Mesothelial cell of epicardium (in vitro differentiated cells): ENCODE measurements around the gene SLC6A12. TPM values are rescaled to one million over a fixed set of nuclear protein-coding genes. Genes with fewer than 3 reads are reported as not detected.
A peak's percentile ranks its signal among the peaks of the same experiment; 100 is the strongest.

ENCODE experiments used
- DNase-seq, 2 experiments: peaks; one replicate each; pipeline ENCODE4 v3.0.0; 2021; ENCODE audit warnings: low spot score in 2 of 2; ENCODE audit not compliant: unreplicated experiment in 2 of 2
- H3K27ac Mint-ChIP-seq: 2 replicates; pipeline ENCODE4 v1.8.0; 2021; ENCODE audit warnings: mixed read lengths
- H3K27me3 Mint-ChIP-seq: 2 replicates; pipeline ENCODE4 v1.8.0; 2021; ENCODE audit warnings: low read depth, mixed read lengths
- H3K36me3 Mint-ChIP-seq: 2 replicates; pipeline ENCODE4 v1.8.0; 2021; ENCODE audit warnings: mixed read lengths
- H3K4me1 Mint-ChIP-seq: 2 replicates; pipeline ENCODE4 v1.8.0; 2021; ENCODE audit warnings: mixed read lengths
- H3K4me3 Mint-ChIP-seq: 2 replicates; pipeline ENCODE4 v1.8.0; 2021; ENCODE audit warnings: mild to moderate bottlenecking, moderate library complexity, mixed read lengths
- H3K9me3 Mint-ChIP-seq: 2 replicates; pipeline ENCODE4 v1.8.0; 2021; ENCODE audit warnings: mixed read lengths
- CTCF ChIP-seq: fragments of 200-600 bp; sonication (generic); IDR thresholded peaks from one replicate; pipeline ENCODE4 v1.5.0; 2021; ENCODE audit warnings: antibody characterized with exemption; ENCODE audit not compliant: unreplicated experiment
- total RNA-seq: library from RNA; stranded (reverse); gene quantifications from 3 replicates; pipeline ENCODE4 v1.2.1, GENCODE V29; 2021

SLC6A12 gene
- total RNA-seq, 1 donor from 2014 or later, result 0.29 TPM

GRCh38 chr12:170371-171225, 43.4 kb downstream of the SLC6A12 start:
- Mint-ChIP-seq H3K4me1 (peaks cover 67% of the 10 kb centered on the region), H3K9me3 (no peaks in the 10 kb centered on the region), H3K4me3 (no peak overlapping the region), H3K36me3 (no peaks in the 10 kb centered on the region), H3K27ac (no peak overlapping the region), H3K27me3 (peaks cover 3% of the 10 kb centered on the region)
- DNase-seq, result no peak
- TF ChIP-seq CTCF, result no peak

GRCh38 chr12:169528-170370, 44.2 kb downstream of the SLC6A12 start:
- H3K4me1 Mint-ChIP-seq, result peaks cover 63% of the 10 kb centered on the region
- H3K9me3 Mint-ChIP-seq, result no peaks in the 10 kb centered on the region
- H3K27me3 Mint-ChIP-seq, result peaks cover 3% of the 10 kb centered on the region
- H3K36me3 Mint-ChIP-seq, result no peaks in the 10 kb centered on the region
- DNase-seq, result no peak
- peak overlapping the region; percentile 32 for H3K27ac Mint-ChIP-seq
- no peak for TF ChIP-seq CTCF
- H3K4me3 Mint-ChIP-seq, result no peak overlapping the region

GRCh38 chr12:168763-169525, 45.0 kb downstream of the SLC6A12 start:
- peak overlapping the region; percentile 1 for H3K4me3 Mint-ChIP-seq
- peak overlapping the region; percentile 84 for H3K27ac Mint-ChIP-seq
- H3K9me3 Mint-ChIP-seq, result no peaks in the 10 kb centered on the region
- no peaks in the 10 kb centered on the region for H3K36me3 Mint-ChIP-seq
- no peak for TF ChIP-seq CTCF
- no peak for DNase-seq
- peaks cover 70% of the 10 kb centered on the region for H3K4me1 Mint-ChIP-seq
- peaks cover 6% of the 10 kb centered on the region for H3K27me3 Mint-ChIP-seq

GRCh38 chr12:167959-168600, 45.9 kb downstream of the SLC6A12 start:
- no peak for DNase-seq
- TF ChIP-seq CTCF, result no peak
- no peaks in the 10 kb centered on the region for H3K36me3 Mint-ChIP-seq
- peaks cover 69% of the 10 kb centered on the region for H3K4me1 Mint-ChIP-seq
- H3K9me3 Mint-ChIP-seq, result no peaks in the 10 kb centered on the region
- H3K4me3 Mint-ChIP-seq, result no peak overlapping the region
- H3K27me3 Mint-ChIP-seq, result peaks cover 6% of the 10 kb centered on the region
- peak overlapping the region; percentile 31 for H3K27ac Mint-ChIP-seq
